Esophagus muscularis mucosa (tissue), 3 donors: ENCODE data around the gene PRSS36.

ENCODE experiments used
- POLR2A ChIP-seq: fragments of 450-650 bp; IDR thresholded peaks from one replicate; pipeline ENCODE4 v1.6.1; 2017; ENCODE audit warnings: antibody characterized with exemption, moderate library complexity, mild to moderate bottlenecking, low read depth
- POLR2AphosphoS5 ChIP-seq, 2 donors: sonication (generic); formaldehyde crosslinking; IDR thresholded peaks; one replicate each; pipeline ENCODE4 v1.6.1; 2017; ENCODE audit warnings: antibody characterized with exemption in 2 of 2
- TF ChIP-seq, protein P1 (sequence below), 3 experiments: fragments of 200-600 bp in 2 of 3; fragments of 450-650 bp in 1 of 3; sonication (generic) in 2 of 3; IDR thresholded peaks; one replicate each; pipeline ENCODE4 v1.5.1; 2017 to 2019; ENCODE audit warnings: antibody characterized with exemption in 3 of 3, mild to moderate bottlenecking in 2 of 3, moderate library complexity in 1 of 3

DNA sequence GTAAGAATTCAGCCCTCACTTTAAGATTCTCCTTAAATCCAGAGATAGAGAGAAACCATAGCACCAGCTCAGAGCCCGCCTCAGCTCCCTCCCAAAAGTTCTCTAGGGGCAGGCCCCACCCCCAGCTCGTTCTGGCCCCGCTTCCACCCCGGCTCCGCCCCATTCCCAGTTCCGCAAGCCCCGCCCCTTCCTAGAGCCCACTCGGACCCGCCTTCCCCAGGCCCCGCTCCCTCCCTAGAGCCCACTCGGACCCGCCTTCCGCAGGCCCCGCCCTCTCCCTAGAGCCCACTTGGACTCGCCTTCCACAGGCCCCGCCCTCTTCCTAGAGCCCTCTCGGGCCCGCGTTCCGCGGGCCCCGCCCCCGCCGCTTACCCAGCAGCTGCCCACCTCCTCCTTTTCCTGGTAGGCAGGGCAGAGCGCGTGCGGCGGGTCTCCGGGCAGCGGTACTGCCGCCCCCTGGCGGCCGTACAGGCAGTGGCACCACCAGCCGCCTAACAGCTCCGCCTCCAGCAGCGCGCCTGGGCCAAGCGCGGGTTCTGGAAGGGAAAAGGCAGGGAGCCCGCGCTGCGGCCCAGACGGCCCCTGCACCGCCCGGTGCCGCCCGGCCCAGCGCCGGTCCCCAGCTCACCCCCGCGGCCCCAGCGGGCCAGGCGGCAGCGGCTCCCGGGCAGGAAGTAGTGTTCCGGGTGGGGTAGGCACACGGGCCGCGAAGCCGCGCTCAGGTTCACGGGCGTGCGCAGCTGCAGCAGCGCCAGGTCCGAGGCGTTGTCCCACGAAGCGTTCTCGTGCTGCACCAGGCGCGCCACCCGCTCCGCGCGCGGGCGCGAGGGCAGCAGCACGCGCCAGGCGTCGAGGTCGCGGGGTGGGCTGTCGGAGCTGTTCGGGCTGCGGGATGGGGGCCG lies 7.5 kb downstream of the PRSS36 start:
- no peak for TF ChIP-seq POLR2A
- TF ChIP-seq, protein P1, sequence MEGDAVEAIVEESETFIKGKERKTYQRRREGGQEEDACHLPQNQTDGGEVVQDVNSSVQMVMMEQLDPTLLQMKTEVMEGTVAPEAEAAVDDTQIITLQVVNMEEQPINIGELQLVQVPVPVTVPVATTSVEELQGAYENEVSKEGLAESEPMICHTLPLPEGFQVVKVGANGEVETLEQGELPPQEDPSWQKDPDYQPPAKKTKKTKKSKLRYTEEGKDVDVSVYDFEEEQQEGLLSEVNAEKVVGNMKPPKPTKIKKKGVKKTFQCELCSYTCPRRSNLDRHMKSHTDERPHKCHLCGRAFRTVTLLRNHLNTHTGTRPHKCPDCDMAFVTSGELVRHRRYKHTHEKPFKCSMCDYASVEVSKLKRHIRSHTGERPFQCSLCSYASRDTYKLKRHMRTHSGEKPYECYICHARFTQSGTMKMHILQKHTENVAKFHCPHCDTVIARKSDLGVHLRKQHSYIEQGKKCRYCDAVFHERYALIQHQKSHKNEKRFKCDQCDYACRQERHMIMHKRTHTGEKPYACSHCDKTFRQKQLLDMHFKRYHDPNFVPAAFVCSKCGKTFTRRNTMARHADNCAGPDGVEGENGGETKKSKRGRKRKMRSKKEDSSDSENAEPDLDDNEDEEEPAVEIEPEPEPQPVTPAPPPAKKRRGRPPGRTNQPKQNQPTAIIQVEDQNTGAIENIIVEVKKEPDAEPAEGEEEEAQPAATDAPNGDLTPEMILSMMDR (IDR thresholded peaks at IDR 0.05), result peak in 2 of 3 experiments; percentile 99 to 100
- peak; percentile 64 to 87 for TF ChIP-seq POLR2AphosphoS5 (IDR thresholded peaks at IDR 0.05)
